T-helper 1 cell (primary cell): ENCODE measurements around the gene PLEKHA6.

Experiments used
- DNase-seq, 5 donors: peaks; one replicate each; pipeline ENCODE4 v3.0.0-alpha.2; 2012 to 2020

Gene PLEKHA6

DNA sequence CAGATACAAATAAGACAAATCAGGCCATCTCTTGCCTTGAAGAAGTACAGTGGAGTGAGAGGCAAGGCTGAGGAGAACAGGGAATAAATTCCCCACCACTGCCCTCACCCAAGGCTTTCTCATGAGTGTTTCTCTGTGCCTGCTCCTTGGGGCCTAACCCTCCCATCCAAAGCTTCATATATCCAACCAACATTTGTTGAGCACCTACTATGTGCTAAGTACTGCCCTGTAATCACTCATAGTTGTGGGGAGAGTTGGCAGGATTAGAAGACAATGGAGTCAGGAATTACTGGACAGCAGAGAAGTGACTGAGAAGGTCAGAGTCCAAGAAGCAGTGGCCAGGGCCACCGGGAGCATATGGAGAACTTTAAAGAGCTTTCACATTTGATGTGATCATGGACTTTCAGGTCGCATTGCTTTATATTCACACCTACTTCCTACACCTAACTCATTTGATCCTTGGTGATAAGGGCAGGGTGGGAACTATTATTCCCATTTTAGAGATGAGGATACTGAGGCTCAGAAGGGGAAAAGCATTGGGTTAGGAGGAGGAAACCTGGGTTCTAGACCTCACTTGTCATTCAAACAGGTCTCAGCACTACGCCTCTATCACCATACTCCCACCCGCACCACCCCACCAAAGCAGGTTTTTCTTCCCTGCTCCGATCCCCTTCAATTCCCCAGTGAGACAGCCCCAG, 6.4 kb downstream of the PLEKHA6 start:
- no peak for DNase-seq

DNA sequence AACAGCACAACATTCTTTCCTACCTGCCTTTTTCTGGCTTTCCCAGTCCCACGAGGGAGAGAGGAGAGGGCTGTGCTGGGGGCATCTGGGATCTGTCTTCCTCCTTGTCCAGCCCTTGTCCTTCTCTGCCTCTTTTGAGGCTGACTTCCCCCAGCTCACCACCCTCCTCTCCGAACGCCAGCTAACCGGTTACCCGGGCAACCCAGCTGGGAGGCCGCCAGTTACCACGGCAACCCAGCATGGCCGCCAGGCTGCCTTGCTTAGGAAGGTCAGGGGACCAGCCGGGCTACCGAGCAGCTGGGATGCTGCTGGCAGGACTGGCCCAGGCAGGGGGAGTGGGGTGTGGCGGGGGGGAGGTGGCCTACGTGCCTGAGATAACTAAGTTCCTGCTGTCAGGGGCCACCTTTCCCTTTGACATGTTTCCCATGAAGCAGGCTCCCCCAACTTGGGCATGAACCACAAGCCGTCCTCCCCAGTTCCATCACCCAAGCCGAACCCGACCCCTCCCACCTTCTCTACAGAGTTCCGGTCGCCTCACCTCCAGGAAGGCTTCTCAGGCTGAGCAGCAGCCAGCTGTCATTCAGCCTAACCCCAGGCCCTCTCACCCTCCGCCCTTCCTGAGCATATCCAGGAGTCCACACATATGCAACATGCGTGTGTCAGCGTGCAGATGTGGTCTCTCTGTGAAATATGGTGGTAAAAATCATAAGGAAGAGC, 8.7 kb downstream of the PLEKHA6 start:
- DNase-seq: no peak

DNA sequence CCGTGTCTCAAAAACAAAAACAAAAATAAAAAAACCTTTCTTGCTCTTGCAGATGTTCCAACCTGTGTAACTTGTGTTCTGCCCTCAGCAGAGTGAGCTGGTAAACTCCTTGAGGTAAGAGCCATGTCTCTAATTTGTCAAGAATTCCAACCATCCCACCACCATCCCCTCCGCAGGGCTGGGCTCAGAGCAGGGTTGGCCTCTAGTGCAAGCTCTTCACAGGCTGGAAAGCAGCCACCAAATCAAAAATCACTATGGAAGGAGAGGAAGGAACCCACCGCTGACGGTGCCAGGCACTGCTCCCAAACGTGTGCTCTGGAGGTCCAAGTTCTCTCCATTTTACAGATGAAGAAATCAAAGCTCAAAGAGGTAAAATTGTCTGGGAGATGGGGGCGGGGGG, 9.4 kb downstream of the PLEKHA6 start:
- no peak for DNase-seq

DNA sequence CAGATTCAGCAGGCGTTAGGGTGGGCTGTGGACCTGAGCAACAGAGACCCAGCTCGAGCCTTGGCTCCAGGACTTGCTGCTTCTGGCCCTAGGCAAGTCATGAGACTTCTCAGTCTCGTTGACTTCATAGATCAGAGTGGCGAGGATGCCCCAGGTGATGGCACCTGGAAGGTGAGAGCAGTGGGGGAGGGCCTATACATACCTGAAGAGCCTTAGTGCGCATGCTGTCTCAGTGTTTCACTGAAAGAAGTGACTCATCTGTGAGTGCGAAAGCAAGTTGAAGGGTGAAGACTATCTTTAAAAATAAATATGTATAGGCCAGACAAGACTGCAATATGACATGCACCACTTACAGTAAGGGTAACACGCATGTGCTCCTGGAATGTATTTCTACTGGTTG, 10.1 kb downstream of the PLEKHA6 start:
- DNase-seq: no peak

DNA sequence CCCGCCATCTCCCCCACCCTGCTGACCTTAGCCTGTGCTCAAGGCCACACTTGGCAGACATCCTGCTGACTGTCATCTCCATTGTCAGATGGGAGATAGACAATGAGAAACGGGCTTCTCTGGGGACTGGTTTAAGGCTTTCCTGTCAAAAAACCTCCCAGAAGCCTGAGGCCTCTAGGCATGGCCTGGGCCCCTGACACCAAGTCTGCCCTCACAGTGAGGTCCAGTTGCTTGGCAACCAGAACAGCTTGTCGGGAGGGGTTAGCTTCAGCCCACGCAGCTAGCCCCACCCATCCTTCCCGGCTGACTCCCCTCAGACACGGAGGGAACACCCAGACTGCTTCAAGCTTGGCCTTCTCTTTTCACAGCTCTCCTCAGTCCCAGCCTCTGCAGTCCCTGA, 11.0 kb downstream of the PLEKHA6 start:
- DNase-seq: no peak

DNA sequence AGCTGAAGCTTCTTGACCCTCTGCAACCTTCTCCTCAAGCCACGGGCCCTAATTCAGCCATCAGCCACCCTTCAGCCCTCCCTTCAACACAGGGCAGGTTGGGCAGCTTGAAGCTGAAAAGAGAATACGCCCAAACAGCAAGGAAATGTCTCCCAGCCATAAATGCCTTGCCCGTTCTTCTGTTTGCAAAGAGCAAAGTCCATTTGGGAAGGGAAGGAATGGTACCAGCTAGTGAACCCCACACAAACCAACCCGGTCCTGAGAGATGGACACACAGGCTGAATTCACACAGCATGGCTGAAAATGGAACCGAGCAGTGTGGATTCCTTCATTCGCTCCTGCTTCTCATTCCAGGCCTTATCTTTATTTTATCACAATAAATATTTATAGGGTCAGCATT, 11.5 kb downstream of the PLEKHA6 start:
- no peak for DNase-seq

DNA sequence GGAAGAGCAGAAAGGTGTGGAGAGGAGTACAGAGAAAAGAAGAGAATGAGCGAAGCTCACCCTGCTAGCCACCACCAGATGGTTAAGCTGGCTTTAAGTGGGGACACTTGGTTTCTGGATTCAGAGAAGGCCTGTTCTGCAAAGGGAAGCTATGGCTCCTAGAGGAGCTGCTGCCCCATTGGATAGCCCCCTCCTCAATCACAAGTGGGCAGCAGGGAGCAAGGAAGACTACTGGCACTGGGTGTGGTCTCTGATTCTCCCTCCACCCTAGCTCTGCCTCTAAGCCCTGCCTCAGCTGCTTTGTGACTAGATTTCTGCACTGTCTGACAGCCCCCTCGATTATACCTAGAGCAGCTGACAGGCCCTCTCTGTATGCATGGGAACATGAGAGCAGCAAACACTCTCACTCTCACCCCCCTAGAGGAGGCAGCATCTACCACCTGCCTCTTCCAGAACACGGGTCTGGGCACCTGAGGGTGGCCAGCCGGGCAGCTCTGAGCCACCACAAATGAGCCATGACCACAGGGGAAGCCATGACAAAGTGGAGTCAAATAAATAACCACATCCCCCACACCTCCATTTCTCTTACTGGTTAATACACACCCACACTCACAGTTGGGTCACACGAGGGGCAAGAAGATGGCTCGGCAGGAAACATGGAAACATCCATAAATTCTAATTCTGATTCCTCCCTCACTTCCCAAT, 13.6 kb downstream of the PLEKHA6 start:
- no peak for DNase-seq

DNA sequence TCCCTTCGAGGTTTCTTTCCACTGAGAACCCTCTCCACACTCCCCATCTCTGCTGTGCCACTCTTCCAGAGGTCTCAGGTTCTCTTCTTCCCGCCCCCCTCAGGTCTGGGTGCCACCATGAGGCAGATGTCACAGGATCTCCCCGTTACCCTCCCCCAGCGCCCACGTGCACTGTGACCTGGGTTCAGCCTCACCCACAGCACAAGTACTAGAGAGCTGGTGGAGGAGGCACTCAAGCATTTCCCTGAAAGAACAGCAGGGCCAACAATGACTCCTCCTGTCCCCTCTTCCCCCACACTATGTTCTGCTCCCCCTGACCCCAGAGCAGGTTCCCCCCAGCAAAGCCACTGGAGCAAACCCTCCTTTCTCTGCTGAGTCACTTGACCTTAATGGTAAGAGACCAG, 14.3 kb downstream of the PLEKHA6 start:
- no peak for DNase-seq

DNA sequence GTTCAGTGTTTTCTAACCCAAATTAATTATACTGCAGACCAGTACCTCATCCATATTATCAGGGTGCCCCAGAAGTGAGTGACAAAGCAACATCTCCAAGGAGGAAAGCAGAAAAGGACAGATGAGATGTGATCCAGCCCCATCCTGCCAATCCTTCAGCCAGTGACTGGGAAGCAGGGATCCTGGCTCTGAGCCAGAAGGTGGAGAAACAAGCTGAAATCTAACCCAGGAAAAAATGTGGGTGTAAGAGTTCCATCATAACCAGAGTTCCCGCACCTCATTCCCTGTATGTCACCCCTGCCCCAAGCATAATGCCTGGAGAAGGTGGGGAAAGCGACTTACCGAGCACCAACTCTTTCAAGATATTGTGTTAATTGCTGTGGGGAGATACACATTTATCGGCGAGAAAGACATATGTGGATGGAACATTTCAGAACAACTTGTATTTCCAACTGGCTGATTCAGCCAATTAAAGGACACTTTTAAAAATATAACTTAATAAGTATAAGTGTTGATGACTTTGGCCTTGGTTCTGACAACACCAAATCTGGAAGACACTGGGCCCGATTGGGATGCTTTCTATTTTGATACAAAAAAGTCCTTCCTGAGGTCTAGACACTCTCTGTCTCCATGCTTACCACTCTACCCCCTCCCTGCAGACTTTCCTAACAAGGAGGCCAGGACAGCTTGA, 14.9 kb downstream of the PLEKHA6 start:
- DNase-seq: no peak

DNA sequence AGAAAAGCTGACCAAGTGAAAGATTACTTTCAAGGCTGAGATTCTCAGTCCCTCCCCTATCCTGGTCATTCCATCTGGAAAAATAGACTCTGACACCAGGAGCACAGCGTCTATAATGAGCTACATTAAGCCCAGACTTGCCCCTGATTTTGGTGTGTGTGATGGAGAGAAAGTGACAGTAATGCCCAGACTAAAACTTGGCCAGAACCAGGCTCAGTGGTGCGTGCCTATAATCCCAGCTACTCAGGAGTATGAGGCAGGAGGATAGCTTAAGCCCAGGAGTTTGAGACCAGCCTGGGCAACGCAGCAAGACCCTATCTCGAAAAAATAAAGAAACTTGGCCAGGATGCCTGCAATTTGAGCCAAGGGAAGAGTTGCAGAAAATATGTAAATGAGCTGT, 15.9 kb downstream of the PLEKHA6 start:
- DNase-seq: no peak

DNA sequence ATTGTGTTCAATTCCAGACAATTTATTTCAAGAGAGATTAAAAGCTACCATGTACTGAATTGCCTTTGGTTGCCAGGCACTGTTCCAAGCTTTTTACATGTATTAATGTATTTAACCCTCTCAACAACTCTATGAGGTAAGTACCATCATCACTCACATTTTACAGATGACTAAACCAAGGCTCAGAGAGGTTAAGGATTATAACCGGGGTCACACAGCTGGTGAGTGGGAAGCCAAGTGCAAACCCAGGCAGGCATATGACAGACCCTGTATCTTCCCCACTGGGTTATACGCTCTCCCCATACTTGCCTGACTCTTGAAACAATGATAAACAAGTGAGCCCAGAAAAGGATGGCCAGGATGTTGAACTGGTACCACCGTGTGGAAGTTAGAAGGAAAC, 16.5 kb downstream of the PLEKHA6 start:
- no peak for DNase-seq

DNA sequence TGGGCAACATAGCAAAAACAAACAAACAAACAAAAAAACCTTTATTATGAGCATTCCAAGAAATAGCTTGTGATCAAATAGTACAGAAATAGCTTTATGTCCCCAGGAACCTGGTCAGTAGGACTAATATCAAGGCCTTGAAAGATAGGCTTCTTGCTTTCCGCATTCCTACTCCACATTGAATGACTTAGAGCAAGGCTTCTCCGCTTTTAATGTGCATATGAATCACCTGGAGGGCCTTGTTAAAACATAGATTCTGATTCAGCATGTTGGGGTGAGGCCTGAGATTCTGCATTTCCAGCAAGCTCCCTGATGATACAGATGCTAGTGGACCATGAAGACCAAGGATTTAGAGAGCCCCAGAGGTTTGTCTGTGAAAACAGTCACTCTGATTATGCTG, 17.4 kb downstream of the PLEKHA6 start:
- no peak for DNase-seq

DNA sequence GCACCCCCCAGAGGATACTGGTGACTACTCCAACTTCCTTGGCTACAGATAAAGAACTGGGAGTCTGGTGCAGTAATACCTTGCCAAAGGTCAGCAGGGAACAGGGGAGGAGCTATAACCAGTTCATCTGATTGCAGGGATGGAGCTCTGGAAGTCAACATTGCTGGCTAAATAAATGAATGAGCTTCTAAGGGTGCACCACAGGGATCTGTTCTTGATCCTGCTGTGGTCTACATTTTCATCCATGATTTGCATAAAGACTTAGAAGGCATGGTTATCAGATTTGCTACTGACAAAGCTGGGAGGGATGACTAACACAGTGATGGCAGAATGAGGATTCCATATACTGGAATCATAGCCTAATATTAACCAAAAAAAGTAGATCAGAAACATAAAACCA, 18.3 kb downstream of the PLEKHA6 start:
- no peak for DNase-seq

DNA sequence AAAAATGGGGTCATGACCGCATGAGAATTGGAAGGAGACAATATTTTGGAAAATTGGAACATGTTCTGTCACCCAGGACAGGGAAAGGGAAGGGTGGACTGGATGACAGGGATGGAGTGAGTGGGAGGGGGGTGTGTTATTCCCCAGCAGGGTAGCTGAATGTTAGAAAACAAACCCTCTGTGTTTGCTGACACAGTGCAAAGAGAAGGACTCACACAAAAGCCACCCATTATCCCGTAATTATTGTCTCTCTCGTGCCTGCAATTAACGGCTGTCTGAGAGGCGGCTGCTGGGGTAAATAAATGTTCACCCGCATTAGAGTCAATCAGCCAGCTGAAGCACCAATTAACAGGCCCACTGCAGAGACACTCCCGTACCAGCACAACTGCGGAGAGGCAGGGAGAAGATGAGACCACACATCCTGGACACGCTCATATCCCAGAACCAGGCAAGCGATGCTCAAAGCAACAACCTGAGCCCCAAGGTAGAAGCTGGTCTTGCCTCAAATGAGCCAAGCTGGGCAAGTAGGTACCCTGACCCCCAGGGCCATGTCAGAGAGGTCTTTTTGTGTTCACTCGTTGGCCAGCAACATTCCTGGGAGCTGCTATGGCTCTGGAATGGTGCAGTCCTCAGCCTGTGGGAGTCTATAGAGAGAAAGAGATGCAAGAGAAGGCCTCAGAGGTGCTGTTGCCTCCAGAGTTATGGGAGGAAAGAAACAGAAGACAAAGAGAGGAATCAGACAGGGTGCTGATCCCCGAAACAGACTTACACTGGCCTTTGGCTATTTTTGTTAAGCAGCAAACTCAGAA, 19.4 kb downstream of the PLEKHA6 start:
- DNase-seq: no peak

DNA sequence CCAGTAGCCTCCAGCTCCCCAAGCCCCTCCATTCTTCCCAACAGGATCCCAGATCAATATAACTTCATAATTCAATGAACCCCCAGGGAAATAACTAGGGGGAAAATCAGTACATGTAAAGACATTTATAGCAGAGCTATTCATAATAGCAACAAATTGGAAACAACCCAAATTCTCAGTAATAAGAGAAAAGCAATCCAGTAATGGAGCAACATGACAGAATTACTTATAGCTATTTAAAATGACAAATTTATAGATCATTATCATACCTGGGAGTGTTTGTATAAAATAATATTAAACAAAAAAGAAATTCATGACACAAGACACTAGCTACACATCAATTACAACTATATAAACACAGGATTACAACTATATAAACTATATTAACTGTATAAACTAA, 20.2 kb downstream of the PLEKHA6 start:
- no peak for DNase-seq

DNA sequence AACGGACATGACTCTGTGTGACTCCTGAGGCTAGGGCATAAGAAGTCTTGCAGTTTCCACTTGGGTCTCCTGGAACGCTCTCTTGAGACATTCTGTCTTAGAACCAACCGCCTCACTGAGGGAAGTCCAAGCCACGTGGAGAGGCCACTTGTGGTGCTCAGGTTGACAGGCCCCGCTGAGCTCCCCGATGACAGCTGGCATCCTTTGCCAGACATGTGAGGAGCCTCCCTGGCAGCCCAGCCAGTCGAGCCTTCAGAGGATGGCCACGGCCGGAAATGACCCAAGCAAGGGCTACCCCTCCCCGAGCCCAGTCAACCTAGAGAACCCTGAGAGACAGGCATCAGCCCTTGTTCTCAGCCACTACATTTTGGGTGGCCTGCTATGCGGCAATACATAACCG, 20.7 kb downstream of the PLEKHA6 start:
- DNase-seq: no peak

DNA sequence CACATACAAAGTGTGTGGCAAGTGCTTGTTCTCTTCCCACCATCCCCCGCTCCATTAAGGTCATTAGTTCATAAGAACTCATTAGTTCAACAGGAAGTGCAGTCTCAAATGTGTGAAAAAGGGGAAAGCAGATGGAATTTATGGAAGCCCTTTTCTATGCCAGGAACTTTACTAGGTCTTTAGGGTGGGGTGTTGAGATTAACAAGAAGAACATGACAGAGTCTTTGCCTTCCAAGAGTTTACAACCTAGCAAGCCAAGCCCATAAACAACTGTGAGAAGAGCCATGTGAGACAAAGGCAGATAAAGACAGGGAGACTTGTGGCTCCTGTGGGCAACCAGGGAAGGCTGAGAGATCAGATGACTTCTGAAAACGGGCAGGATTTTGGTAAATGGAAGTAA, 21.4 kb downstream of the PLEKHA6 start:
- no peak for DNase-seq

DNA sequence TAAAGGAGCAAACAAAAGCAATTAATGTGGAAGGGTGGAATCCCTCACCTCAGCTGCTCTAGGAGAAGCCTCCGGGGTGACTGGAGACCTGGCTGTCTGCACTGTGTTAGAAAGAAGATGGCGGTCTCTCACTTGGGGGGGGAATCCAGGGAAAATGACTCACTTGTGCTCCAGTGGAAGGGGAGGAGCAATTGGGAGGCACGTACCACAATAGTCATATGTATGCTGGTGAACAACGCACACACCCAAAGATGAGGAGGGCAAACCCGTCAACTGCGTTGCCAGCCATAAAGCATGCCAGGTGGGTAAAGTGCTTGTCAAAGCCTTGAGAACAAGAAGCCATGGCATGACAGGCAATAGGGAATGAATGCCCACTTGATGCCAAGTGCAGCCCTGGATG, 22.1 kb downstream of the PLEKHA6 start:
- no peak for DNase-seq

DNA sequence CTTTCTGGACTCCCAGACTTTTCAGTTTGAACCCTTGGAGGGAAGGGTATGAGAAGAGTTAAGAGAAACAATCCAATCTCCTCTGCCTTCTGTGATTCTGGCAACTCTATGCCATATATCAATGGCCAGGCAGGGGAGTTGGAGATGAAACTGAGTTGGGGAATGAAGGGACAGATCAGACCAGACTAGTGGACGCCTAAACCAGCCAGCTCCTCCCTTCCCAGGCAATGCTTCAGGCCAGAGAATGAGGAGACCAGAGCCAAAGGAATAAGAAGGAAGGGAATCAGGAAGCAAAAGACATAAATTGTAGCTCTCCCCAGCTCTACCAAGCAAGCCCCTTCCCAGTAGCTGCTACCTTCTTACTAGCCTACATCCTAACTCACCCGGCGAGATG, 22.7 kb downstream of the PLEKHA6 start:
- no peak for DNase-seq

DNA sequence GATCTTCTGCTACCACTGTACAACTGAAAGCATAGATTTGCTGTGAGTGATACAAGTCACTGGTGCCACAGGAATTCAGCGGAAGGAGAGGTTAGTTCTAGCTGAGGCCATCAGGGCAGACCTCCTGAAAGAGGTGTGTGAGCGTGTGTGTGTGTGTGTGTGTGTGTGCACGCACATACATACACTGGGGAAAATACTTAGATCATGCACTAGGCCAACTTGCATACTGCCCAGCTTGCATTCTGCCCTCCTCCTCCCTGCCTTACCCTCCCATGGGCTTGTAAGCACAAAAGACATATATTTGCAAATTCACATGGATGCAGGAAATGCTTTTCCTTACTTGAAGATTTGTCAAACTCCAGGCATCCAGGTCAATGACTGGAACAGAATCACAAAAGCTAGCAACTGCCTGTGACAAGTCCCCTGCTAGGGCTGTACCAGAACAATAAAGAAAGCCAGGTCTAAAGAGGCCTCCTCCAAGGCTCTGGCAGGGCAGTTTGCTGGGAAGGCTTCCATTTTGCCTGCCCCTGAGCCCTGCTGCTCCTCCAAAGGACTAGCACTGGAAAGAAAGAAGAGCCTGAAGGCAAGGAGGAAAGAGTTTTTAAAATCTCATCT, 23.2 kb downstream of the PLEKHA6 start:
- DNase-seq: no peak

DNA sequence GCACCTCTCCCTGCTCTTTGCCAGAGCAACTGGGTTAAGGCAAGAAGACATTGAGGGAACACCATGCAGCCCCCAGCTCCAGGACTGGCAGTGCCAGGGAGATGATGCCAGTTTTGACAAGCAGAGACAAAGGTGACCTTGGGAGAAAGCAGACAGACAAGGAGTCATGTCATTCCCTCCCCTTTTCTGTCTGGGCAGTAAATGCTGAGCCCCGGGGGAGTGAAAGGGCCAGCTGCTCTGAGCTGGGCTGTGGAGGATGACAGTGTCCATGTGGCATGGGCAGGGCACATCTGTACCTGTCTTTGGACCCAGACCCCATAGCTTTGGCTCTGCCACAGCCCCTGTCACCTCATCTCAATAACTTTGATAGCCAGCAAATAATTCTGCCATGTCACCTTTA, 24.2 kb downstream of the PLEKHA6 start:
- no peak for DNase-seq

DNA sequence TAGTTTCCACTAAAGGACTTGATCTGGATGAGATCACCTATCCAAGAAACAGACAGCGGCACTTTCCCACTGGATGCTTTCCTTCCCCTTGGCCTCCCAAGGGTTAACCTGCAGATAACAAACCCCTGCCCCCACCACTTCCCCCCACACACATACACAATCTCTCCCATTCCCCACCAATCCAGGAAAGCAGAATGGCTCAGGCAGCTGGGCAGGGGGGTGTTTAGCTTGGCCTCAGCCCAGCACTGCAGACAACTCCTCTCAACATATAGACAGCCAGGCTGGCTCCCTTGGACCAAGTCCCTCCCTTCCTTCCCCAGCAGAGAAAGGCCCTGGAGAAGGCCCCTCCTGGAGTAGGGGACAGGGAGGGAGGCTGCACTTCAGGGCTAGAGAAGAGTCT, 24.6 kb downstream of the PLEKHA6 start:
- DNase-seq: no peak
